ENCODE measurements around the gene RBM3. TPM values are rescaled to one million over a fixed set of nuclear protein-coding genes. Genes with fewer than 3 reads are reported as not detected.

The RBM3 gene
- total RNA-seq, 1 experiment from 2014 or later = 233 TPM

DNA sequence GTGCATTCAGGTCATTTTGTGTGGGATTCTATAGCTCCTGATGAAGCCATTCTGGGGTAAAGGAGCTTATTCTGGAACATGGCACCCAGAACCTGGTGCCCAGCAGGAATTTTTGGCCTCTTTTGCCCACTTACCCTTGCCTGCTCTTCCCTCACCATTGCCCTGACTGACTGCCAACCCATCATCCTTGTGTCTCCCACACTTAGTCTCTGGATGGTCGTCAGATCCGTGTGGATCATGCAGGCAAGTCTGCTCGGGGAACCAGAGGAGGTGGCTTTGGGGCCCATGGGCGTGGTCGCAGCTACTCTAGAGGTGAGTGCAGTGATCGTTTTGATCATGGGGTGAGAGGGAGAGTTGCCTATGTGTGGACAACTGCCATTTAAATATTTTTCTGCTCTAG, 1.8 kb downstream of the RBM3 start:
- BruUV-seq (replicated peaks) = no TSS peak
- CTCF ChIA-PET = no interaction called here
- intact Hi-C loops (cut with micrococcal nuclease) = loop anchor here (10.0 kb wide), 1 partner anchor 101 kb away; the partner anchor contains the start of genes FTSJ1 and SLC38A5
- H3K9ac ChIP-seq (ENCODE audit: low read length) = peak overlapping the region; percentile 98; the same call in 1 of the 2 replicates
- H3K4me3 ChIP-seq (replicated peaks in 1 of 2; ENCODE audit: low read depth in 1 of 2, low read length in 2 of 2) = peak overlapping the region; percentile 84 to 90; a peak in 2 of 4 replicates
- DNase-seq (ENCODE audit: low read depth, low spot score) (no peak), ATAC-seq (no peak)
- H3K4me2 ChIP-seq (ENCODE audit: low read length) = peak overlapping the region; percentile 82
- POLR2A ChIA-PET = no interaction called here
- H3K27me3 ChIP-seq (ENCODE audit: insufficient read depth, low read length) = no peaks in the 10 kb centered on the region
- H3K36me3 ChIP-seq (ENCODE audit: control insufficient read depth in 1 of 2, insufficient read depth in 2 of 2, low read length in 2 of 2) = peaks cover 23 to 34% of the 10 kb centered on the region in 2 experiments; a peak in 3 of 4 replicates
- no peaks in the 10 kb centered on the region for H3K9me2 ChIP-seq (ENCODE audit: insufficient read depth)
- H4K20me1 ChIP-seq (ENCODE audit: insufficient read depth) = no peaks in the 10 kb centered on the region
- no peaks in the 10 kb centered on the region for H3K9me3 ChIP-seq (ENCODE audit: control insufficient read depth in 1 of 2, insufficient read depth in 1 of 2, low read depth in 1 of 2, low read length in 2 of 2)
- peaks cover 5 to 14% of the 10 kb centered on the region in 2 experiments for H3K4me1 ChIP-seq (ENCODE audit: control insufficient read depth in 1 of 2, insufficient read depth in 2 of 2, low read length in 2 of 2)
- no peak overlapping the region; the same call in 1 of the 2 replicates for H3K27ac ChIP-seq (ENCODE audit: low read depth, low read length)
- no peak overlapping the region for H2AFZ ChIP-seq (ENCODE audit: low read depth, low read length, poor library complexity, severe bottlenecking)
- RAD21 ChIA-PET (ENCODE audit: low non-redundant PET in 1 of 2, low total read pairs in 2 of 2, uncharacterized antibody in 2 of 2, unreplicated experiment in 2 of 2) = no interaction called here
- TF ChIP-seq, protein P1, sequence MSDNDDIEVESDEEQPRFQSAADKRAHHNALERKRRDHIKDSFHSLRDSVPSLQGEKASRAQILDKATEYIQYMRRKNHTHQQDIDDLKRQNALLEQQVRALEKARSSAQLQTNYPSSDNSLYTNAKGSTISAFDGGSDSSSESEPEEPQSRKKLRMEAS (IDR thresholded peaks at IDR 0.05) = no peak
- TF ChIP-seq EZH2phosphoT487 (IDR thresholded peaks at IDR 0.05; ENCODE audit: borderline replicate concordance) (no peak), YY1 (IDR thresholded peaks at IDR 0.05; ENCODE audit: extremely low read depth, insufficient replicate concordance, low read depth, low read length) (no peak), CEBPB (IDR thresholded peaks at IDR 0.05; ENCODE audit: low read depth) (no peak), TCF7L2 (IDR thresholded peaks at IDR 0.05; ENCODE audit: borderline replicate concordance, extremely low read depth, insufficient read depth, insufficient read length) (no peak)
- TF ChIP-seq, protein P2, sequence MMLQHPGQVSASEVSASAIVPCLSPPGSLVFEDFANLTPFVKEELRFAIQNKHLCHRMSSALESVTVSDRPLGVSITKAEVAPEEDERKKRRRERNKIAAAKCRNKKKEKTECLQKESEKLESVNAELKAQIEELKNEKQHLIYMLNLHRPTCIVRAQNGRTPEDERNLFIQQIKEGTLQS (IDR thresholded peaks at IDR 0.05) = no peak
- TF ChIP-seq, protein P3, sequence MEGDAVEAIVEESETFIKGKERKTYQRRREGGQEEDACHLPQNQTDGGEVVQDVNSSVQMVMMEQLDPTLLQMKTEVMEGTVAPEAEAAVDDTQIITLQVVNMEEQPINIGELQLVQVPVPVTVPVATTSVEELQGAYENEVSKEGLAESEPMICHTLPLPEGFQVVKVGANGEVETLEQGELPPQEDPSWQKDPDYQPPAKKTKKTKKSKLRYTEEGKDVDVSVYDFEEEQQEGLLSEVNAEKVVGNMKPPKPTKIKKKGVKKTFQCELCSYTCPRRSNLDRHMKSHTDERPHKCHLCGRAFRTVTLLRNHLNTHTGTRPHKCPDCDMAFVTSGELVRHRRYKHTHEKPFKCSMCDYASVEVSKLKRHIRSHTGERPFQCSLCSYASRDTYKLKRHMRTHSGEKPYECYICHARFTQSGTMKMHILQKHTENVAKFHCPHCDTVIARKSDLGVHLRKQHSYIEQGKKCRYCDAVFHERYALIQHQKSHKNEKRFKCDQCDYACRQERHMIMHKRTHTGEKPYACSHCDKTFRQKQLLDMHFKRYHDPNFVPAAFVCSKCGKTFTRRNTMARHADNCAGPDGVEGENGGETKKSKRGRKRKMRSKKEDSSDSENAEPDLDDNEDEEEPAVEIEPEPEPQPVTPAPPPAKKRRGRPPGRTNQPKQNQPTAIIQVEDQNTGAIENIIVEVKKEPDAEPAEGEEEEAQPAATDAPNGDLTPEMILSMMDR (IDR thresholded peaks at IDR 0.05 in 2 of 3, conservative IDR thresholded peaks at IDR 0.05 in 1 of 3; ENCODE audit: borderline replicate concordance in 1 of 3, insufficient read depth in 1 of 3, low read depth in 2 of 3, low read length in 2 of 3) = no peak
- H3K79me2 ChIP-seq (ENCODE audit: insufficient read depth, low read length) = peaks cover 27% of the 10 kb centered on the region
